ENCODE data around the gene CKMT1B.
"Not testable (repeated sequence)": the region's sequence is repeated elsewhere in the genome, so short reads cannot be mapped to it uniquely, and the experiment has no call there.

CKMT1B gene

DNA sequence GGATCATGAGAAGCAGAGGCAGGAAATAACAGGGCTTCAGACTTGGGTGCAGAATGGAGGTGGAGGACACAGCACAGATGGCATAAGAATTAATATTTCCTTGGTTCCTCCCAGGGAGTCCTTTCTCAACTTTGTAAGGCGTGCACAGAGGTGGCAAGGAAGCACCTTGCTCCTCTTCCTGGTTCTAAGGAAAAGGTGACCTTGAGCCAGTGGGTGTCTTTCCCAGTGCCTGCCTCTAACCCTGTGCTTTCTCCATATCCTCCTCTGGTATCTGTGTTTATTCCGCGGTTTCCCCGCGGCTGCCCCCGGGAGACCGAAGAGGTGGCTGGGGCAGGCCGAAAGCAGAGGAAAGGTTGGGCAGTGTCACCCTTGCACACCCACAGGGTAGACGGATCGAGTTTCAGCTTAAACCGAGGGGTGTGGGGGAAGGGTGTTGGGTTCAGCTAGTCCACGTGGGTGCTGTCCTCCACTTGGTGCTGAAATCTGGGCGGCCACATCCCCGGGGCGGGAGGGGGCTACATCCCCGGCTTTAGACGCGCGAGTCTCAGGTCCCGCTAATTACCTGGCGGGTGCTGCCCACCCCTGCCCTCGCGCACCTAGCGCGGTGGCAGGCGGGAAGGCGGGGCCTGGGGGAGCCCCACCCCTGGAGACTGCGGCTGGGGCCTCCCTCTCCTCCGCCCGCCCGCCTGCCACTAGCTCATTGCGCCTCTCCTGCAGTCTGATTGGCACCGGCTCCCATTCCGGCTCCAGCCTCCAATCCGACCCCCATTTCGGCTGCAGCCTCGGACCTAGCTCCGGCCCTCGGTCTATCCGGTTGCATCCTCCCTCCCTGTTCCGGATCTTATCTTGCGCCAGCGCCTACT is at the start of gene CKMT1B:
Gene CKMT1B, plus strand, starts transcription at position 700 of the 863 bp plus-strand sequence. CDS start 192 bp downstream, outside the sequence.
- DNase-seq (ENCODE audit: low spot score): not testable (repeated sequence)

DNA sequence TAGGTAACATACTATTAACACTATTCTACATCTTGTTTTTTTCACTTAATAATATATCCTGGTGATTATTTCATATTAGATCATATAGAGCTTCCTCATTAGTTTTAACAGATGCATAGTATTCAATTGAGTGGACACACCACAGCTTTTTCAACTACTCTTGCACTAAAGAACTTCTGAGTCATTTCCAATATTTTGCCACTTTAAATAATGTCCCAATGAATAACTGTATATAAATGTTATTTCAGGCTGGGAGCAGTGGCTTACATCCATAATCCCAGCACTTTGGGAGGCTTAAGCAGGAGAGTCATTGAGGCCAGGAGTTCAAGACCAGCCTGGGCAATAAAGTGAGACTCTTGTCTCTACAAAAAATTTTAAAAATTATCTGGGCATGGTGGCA is 49.6 kb upstream of the CKMT1B start:
- DNase-seq (ENCODE audit: low spot score): no peak

- no peak for DNase-seq (ENCODE audit: low spot score)
Measured at GRCh38 chr15:43545426-43545825, 48.4 kb upstream of the CKMT1B start.

DNA sequence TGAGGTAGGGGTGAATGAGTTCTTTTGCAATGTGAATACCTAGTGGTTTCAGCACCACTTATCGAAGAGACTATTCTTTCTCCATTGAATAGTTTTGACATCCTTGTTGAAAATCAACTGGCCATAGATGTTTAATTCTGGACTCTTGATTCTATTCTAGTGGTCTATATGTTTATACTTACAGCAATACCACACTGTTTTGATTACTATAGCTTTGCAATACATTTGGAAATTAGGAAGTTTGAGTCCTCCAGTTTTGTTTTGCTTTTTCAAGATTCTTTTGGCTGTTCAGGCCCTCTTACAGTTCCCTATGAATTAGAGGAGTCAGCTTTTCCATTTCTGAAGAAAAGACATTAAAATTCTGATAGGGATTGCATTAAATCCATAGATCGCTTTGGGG is 46.3 kb upstream of the CKMT1B start:
- DNase-seq (ENCODE audit: low spot score): no peak

DNA sequence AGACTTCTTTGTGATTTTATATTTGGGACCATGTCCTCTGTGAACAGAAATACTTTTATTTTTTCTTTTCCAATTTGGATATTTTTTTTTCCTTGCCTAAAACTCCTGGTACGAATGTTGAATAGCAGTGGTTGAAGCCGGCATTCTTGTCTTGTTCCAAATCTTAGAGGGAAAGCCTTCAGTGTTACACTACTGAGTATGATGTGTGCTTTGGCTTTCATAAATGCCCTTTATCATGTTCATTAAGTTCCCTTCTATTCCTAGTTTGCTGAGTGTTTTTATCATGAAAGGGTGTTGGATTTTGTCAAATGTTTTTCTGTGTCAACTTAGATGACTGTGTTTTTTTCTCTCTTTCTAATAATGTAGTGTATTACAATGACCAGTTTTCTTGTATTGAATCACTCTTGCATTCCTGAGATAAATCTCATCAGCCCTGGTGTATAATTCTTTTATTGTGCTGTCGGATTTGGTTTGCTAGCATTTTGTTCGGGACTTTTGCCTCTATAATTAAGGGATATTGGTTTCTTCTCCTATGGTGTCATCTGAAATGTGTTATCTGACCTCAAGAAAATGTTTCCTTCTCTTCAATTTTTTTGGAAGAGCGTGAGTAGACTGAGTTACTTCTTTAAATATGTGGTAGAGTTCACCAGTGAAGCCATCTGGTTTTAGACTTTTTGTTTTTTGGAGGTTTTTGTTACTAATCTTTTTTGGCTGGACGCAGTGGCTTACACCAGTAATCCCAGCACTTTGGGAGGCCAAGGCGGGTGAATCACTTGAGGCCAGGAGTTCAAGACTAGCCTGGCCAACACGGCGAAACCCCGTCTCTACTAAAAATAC is 43.1 kb upstream of the CKMT1B start:
- no peak for DNase-seq (ENCODE audit: low spot score)

DNA sequence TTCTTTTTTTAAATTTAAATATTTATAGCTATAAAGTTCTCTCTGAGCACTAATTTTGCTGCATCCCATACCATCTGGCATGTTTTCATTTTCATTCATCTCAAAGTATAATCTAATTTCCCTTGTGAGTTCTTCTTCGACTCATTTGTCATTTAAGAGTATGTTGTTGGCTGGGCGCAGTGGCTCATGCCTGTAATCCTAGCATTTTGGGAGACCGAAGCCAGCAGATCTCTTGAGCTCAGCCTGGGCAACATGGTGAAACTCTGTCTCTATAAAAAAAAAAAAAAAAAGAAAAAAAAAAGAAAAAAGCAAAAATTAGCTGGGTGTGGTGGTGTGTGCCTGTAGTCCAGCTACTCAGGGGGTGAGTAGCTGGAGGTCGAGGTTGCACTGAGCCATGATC is 41.6 kb upstream of the CKMT1B start:
- no peak for DNase-seq (ENCODE audit: low spot score)

DNA sequence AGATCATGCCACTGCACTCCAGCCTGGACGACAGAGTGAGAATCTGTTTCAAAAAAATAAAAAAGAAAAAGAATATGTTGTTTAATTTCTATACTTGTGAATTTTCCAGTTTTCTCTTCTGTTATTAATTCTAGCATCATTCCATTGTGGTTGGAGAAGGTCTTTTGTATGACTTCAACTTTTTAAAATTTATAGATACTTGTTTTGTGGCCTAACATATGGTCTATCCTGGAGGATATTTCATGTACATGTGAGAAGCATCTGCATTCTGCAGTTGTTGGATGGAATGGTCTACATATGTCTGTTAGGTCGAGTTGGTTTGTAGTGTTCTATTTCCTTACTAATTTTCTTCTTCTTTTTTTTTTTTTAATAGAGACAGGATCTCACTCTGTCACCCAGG is 40.8 kb upstream of the CKMT1B start:
- no peak for DNase-seq (ENCODE audit: low spot score)

DNA sequence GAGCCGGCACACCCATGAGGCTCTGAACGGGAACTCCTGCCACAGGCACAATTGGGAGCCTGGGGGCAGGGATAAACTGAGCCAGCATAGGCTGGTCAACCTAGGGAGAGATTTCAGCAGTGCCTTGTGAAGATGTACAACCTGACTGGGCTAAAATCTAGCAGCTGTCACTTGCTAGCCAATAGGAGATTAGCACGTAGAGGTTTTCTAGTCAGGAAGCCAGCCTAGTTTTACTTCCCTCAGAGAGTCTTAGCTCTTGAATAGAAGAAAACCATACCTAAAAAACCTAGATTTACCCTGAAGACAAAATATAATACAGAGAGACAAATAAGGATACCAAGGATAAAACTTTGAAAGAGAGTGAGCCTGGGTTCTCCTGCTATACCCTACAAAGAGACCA is 31.1 kb upstream of the CKMT1B start:
- not testable (repeated sequence) for DNase-seq (ENCODE audit: low spot score)

- DNase-seq (ENCODE audit: low spot score): not testable (repeated sequence)
Measured at GRCh38 chr15:43563793-43564192, 30.0 kb upstream of the CKMT1B start.

- DNase-seq (ENCODE audit: low spot score): not testable (repeated sequence)
Measured at GRCh38 chr15:43566615-43567014, 27.2 kb upstream of the CKMT1B start.

- DNase-seq (ENCODE audit: low spot score): not testable (repeated sequence)
Measured at GRCh38 chr15:43574607-43575006, 19.2 kb upstream of the CKMT1B start.

GRCh38 chr15:43589778-43590466 is 3.9 kb upstream of the CKMT1B start, which contains the start of gene PPIP5K1:
Gene PPIP5K1, minus strand, starts transcription at chr15:43590208. Its CDS starts 5,704 bp downstream, at chr15:43584504.
- DNase-seq (ENCODE audit: low spot score): not testable (repeated sequence)

DNA sequence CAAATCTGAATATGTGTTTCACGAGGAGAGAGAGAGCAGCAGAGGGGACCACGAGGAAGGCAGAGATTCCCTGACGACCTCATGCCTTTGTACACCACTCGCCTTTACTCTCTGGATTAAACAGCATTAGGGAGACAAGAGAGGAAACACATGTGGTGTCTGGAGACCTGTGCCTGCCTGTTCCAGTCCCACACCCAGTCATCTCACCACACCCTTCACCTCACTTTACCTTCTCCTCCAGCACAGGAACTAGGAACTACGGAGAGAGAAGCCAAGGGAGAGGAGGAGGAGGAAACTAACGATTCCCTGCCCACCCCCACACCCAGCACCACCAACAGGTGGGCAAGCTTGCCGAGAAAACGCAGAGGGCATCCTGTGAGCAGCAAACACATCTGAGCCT is 986 bp upstream of the CKMT1B start:
- DNase-seq (ENCODE audit: low spot score): not testable (repeated sequence)

GRCh38 chr15:43599131-43599530 is 5.3 kb downstream of the CKMT1B start:
- DNase-seq (ENCODE audit: low spot score): not testable (repeated sequence)

DNA sequence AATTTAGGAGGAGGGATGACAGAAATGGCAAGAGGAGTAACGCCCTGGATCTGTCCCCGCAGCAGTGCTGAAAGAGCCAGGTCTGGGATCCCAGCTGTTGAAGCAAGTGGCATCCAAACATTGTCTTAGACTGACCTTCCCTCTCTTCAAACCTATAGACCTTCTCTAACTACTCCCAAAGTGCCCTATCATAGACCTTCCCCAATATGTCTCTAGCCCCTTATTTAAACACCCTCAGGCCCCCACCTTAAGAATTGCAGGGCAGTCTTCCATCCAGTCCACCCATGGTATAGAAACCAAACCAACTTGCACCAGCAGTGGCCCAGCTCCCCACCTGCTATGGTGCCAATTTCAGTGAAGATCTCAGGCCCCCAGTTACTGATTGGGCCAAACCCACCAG is 6.4 kb downstream of the CKMT1B start:
- DNase-seq (ENCODE audit: low spot score): not testable (repeated sequence)

- DNase-seq (ENCODE audit: low spot score): not testable (repeated sequence)
Measured at GRCh38 chr15:43602233-43602632, 8.4 kb downstream of the CKMT1B start.

DNA sequence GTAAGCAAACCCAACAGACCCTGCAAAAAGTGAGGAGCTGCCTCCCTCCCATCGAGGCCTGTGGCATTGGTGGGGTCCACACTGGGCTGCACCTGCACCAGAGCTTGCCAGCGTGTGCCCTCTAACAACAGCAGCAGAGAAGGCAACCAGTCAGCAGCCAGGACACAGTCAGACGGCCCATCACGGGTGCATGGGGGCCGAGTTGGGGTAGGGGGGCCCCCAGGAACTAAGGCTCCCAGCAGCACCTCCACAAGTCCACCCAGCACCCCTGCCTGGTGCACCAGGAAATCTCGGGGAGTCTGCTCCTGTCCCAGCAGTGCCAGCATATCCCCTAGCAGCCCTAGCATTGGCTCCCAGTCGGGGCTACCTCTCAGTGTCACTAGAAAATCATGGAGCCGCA is 23.9 kb downstream of the CKMT1B start:
- not testable (repeated sequence) for DNase-seq (ENCODE audit: low spot score)

- DNase-seq (ENCODE audit: low spot score): not testable (repeated sequence)
Measured at GRCh38 chr15:43618700-43619099, 24.9 kb downstream of the CKMT1B start, which contains the start of gene STRC. Gene STRC, minus strand, starts transcription at chr15:43618800. Its CDS starts 78 bp downstream, at chr15:43618722.

GRCh38 chr15:43622068-43622799 is 28.4 kb downstream of the CKMT1B start:
- DNase-seq (ENCODE audit: low spot score): not testable (repeated sequence)

- no peak for DNase-seq (ENCODE audit: low spot score)
Measured at GRCh38 chr15:43625106-43625505, 31.3 kb downstream of the CKMT1B start.

DNA sequence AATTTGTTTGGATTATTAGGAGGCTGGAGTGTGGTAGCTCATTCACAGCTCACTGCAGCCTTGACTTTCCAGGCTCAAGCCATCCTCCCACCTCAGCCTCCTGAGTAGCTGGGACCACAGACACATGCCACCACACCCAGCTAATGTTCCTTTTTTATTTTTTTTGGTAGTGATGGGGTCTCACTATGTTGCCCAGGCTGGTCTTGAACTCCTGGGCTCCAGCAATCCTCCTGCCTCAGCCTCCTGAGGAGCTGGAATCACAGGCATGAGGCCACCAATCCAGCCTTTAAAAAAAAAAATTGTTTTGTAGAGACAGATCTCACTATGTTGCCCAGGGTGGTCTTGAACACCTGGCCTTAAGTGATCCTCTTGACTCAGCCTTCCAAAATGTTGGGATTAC is 33.1 kb downstream of the CKMT1B start:
- not testable (repeated sequence) for DNase-seq (ENCODE audit: low spot score)
